ENCODE results near the gene MAML3.

MAML3 gene

GRCh38 chr4:140156529-140157171 is 2.7 kb upstream of the MAML3 start:
- DNase-seq (ENCODE audit: low read depth) = peak; percentile 9

- DNase-seq (ENCODE audit: low read depth) = no peak
These were observed 548 bp upstream of the MAML3 start for GRCh38 chr4:140154572-140154891.

- DNase-seq (ENCODE audit: low read depth) = no peak
These were observed 616 bp downstream of the MAML3 start for GRCh38 chr4:140153419-140153717.

GRCh38 chr4:140152751-140153418 is 1.1 kb downstream of the MAML3 start:
- DNase-seq (ENCODE audit: low read depth) = peak; percentile 31

- DNase-seq (ENCODE audit: low read depth) = peak; percentile 66
These were observed 1.8 kb downstream of the MAML3 start for GRCh38 chr4:140152013-140152703.

GRCh38 chr4:140151699-140152012 is 2.3 kb downstream of the MAML3 start:
- DNase-seq (ENCODE audit: low read depth) = no peak

- DNase-seq (ENCODE audit: low read depth) = peak; percentile 49
These were observed 2.9 kb downstream of the MAML3 start for GRCh38 chr4:140150886-140151698.

- no peak for DNase-seq (ENCODE audit: low read depth)
These were observed 3.4 kb downstream of the MAML3 start for GRCh38 chr4:140150636-140150885.

- DNase-seq (ENCODE audit: low read depth) = peak; percentile 42
These were observed 3.9 kb downstream of the MAML3 start for GRCh38 chr4:140149846-140150635.

GRCh38 chr4:140144050-140144449 is 9.9 kb downstream of the MAML3 start:
- DNase-seq (ENCODE audit: low read depth) = no peak

- DNase-seq (ENCODE audit: low read depth) = no peak
These were observed 12.7 kb downstream of the MAML3 start for GRCh38 chr4:140141210-140141835.

- DNase-seq (ENCODE audit: low read depth) = no peak
These were observed 13.4 kb downstream of the MAML3 start for GRCh38 chr4:140140566-140140965.

- DNase-seq (ENCODE audit: low read depth) = no peak
These were observed 15.6 kb downstream of the MAML3 start for GRCh38 chr4:140138428-140138827.

- DNase-seq (ENCODE audit: low read depth) = no peak
These were observed 16.3 kb downstream of the MAML3 start for GRCh38 chr4:140137671-140138070.

GRCh38 chr4:140136509-140136908 is 17.5 kb downstream of the MAML3 start:
- no peak for DNase-seq (ENCODE audit: low read depth)

- no peak for DNase-seq (ENCODE audit: low read depth)
These were observed 18.4 kb downstream of the MAML3 start for GRCh38 chr4:140135529-140136088.

GRCh38 chr4:140134746-140135425 is 19.1 kb downstream of the MAML3 start:
- DNase-seq (ENCODE audit: low read depth) = no peak

- no peak for DNase-seq (ENCODE audit: low read depth)
These were observed 20.4 kb downstream of the MAML3 start for GRCh38 chr4:140133576-140133975.

GRCh38 chr4:140131675-140132229 is 22.2 kb downstream of the MAML3 start:
- DNase-seq (ENCODE audit: low read depth) = no peak

- DNase-seq (ENCODE audit: low read depth) = no peak
These were observed 23.3 kb downstream of the MAML3 start for GRCh38 chr4:140130677-140131076.

GRCh38 chr4:140127422-140127821 is 26.6 kb downstream of the MAML3 start:
- DNase-seq (ENCODE audit: low read depth) = no peak
